ENCODE measurements around the gene IFITM5.
A peak's percentile ranks its signal among the peaks of the same experiment; 100 is the strongest.
"Not testable (repeated sequence)": the region's sequence is repeated elsewhere in the genome, so short reads cannot be mapped to it uniquely, and the experiment has no call there.

IFITM5 gene

GRCh38 chr11:315051-315481 lies 15.7 kb upstream of the IFITM5 start:
- peak overlapping the region; percentile 71 for H3K4me3 ChIP-seq (ENCODE audit: low read length)
- no peaks in the 10 kb centered on the region for H4K20me1 ChIP-seq (ENCODE audit: control insufficient read depth, insufficient read depth, low read depth, low read length)
- no peaks in the 10 kb centered on the region for H3K36me3 ChIP-seq (ENCODE audit: control insufficient read depth, low read length)
- no peak for TF ChIP-seq CTCF (IDR thresholded peaks at IDR 0.05; ENCODE audit: low read depth, low read length, poor library complexity, severe bottlenecking)
- TF ChIP-seq EZH2phosphoT487 (IDR thresholded peaks at IDR 0.05; ENCODE audit: borderline replicate concordance, low read length) = no peak
- H3K79me2 ChIP-seq (ENCODE audit: control insufficient read depth, low read length) = peaks cover 5% of the 10 kb centered on the region
- peaks cover 34% of the 10 kb centered on the region for H3K4me1 ChIP-seq (ENCODE audit: control insufficient read depth, low read length)
- H3F3A ChIP-seq (ENCODE audit: control insufficient read depth, insufficient read depth) = peaks cover 11% of the 10 kb centered on the region
- H3K4me2 ChIP-seq (ENCODE audit: low read length) = peak overlapping the region; percentile 74
- H3K27ac ChIP-seq (ENCODE audit: low read depth, low read length) = no peak overlapping the region
- no peaks in the 10 kb centered on the region for H3K9me2 ChIP-seq (replicated peaks; ENCODE audit: control insufficient read depth, low read length)
- H3K9me3 ChIP-seq (ENCODE audit: control insufficient read depth, insufficient read depth, low read length) = no peaks in the 10 kb centered on the region
- peaks cover under 1% of the 10 kb centered on the region for H3K27me3 ChIP-seq (ENCODE audit: control insufficient read depth, low read length)

GRCh38 chr11:314554-314875 lies 15.2 kb upstream of the IFITM5 start:
- Histone ChIP-seq H3K4me2 (ENCODE audit: low read length) (peak overlapping the region; percentile 74), H3K4me1 (ENCODE audit: control insufficient read depth, low read length) (peaks cover 34% of the 10 kb centered on the region), H3K27ac (ENCODE audit: low read depth, low read length) (peak overlapping the region; percentile 69)

GRCh38 chr11:313787-314553 lies 14.6 kb upstream of the IFITM5 start, which contains the start of gene IFITM1:
Gene IFITM1 (plus strand): TSS chr11:314040. CDS start chr11:314171, 131 bp downstream.
- Histone ChIP-seq H3K4me2 (ENCODE audit: low read length) (peak within 1 kb of the TSS; percentile 74), H3K27me3 (ENCODE audit: control insufficient read depth, low read length) (peaks cover 8% of the 10 kb centered on the region), H3K4me1 (ENCODE audit: control insufficient read depth, low read length) (peaks cover 34% of the 10 kb centered on the region), H3K4me3 (ENCODE audit: low read length) (peak within 1 kb of the TSS; percentile 71), H3K9me2 (replicated peaks; ENCODE audit: control insufficient read depth, low read length) (no peaks in the 10 kb centered on the region), H4K20me1 (ENCODE audit: control insufficient read depth, insufficient read depth, low read depth, low read length) (no peaks in the 10 kb centered on the region), H3F3A (ENCODE audit: control insufficient read depth, insufficient read depth) (peaks cover 15% of the 10 kb centered on the region), H3K9me3 (ENCODE audit: control insufficient read depth, insufficient read depth, low read length) (no peaks in the 10 kb centered on the region), H3K27ac (ENCODE audit: low read depth, low read length) (peak within 1 kb of the TSS; percentile 69), H3K79me2 (ENCODE audit: control insufficient read depth, low read length) (peaks cover 5% of the 10 kb centered on the region), H3K36me3 (ENCODE audit: control insufficient read depth, low read length) (no peaks in the 10 kb centered on the region)
- TF ChIP-seq CTCF (IDR thresholded peaks at IDR 0.05; ENCODE audit: low read depth, low read length, poor library complexity, severe bottlenecking) (peak; percentile 15), EZH2phosphoT487 (IDR thresholded peaks at IDR 0.05; ENCODE audit: borderline replicate concordance, low read length) (no peak)

More at GRCh38 chr11:314554-314875, 15.2 kb upstream of the IFITM5 start:
- Histone ChIP-seq H3K4me3 (ENCODE audit: low read length) (peak overlapping the region; percentile 71), H3F3A (ENCODE audit: control insufficient read depth, insufficient read depth) (peaks cover 15% of the 10 kb centered on the region)
- not testable (repeated sequence) for H4K20me1 ChIP-seq (ENCODE audit: control insufficient read depth, insufficient read depth, low read depth, low read length); H3K9me3 ChIP-seq (ENCODE audit: control insufficient read depth, insufficient read depth, low read length); H3K79me2 ChIP-seq (ENCODE audit: control insufficient read depth, low read length); H3K27me3 ChIP-seq (ENCODE audit: control insufficient read depth, low read length); H3K9me2 ChIP-seq (replicated peaks; ENCODE audit: control insufficient read depth, low read length); H3K36me3 ChIP-seq (ENCODE audit: control insufficient read depth, low read length)

- Histone ChIP-seq H3K9me2 (replicated peaks; ENCODE audit: control insufficient read depth, low read length) (no peaks in the 10 kb centered on the region), H3K4me2 (ENCODE audit: low read length) (peak overlapping the region; percentile 74), H4K20me1 (ENCODE audit: control insufficient read depth, insufficient read depth, low read depth, low read length) (no peaks in the 10 kb centered on the region), H3K9me3 (ENCODE audit: control insufficient read depth, insufficient read depth, low read length) (no peaks in the 10 kb centered on the region), H3K36me3 (ENCODE audit: control insufficient read depth, low read length) (no peaks in the 10 kb centered on the region), H3F3A (ENCODE audit: control insufficient read depth, insufficient read depth) (peaks cover 15% of the 10 kb centered on the region), H3K79me2 (ENCODE audit: control insufficient read depth, low read length) (peaks cover 5% of the 10 kb centered on the region), H3K27me3 (ENCODE audit: control insufficient read depth, low read length) (peaks cover 8% of the 10 kb centered on the region), H3K4me1 (ENCODE audit: control insufficient read depth, low read length) (peaks cover 35% of the 10 kb centered on the region), H3K4me3 (ENCODE audit: low read length) (peak overlapping the region; percentile 71), H3K27ac (ENCODE audit: low read depth, low read length) (peak overlapping the region; percentile 69)
- TF ChIP-seq CTCF (IDR thresholded peaks at IDR 0.05; ENCODE audit: low read depth, low read length, poor library complexity, severe bottlenecking) (no peak), EZH2phosphoT487 (IDR thresholded peaks at IDR 0.05; ENCODE audit: borderline replicate concordance, low read length) (no peak)
Measured at GRCh38 chr11:313304-313786, 14.0 kb upstream of the IFITM5 start.

Data from DOHH2 (cell line).